Suprapubic skin (tissue), 4 donors: Measurements from ENCODE around the gene CTU2. TPM values are rescaled to one million over a fixed set of nuclear protein-coding genes. Genes with fewer than 3 reads are reported as not detected.

Experiments
- DNase-seq, 2 donors: peaks; one replicate each; pipeline ENCODE4 v3.0.0-alpha.2; 2019; ENCODE audit warnings: low spot score in 2 of 2
- H3K27ac ChIP-seq: fragments of 200-600 bp; sonication (generic); one replicate; pipeline ENCODE4 v1.5.1; 2019
- H3K27me3 ChIP-seq: fragments of 200-600 bp; sonication (generic); one replicate; pipeline ENCODE4 v1.5.1; 2019
- H3K36me3 ChIP-seq: fragments of 200-600 bp; sonication (generic); one replicate; pipeline ENCODE4 v1.5.1; 2019
- H3K4me1 ChIP-seq: fragments of 200-600 bp; sonication (generic); one replicate; pipeline ENCODE4 v1.5.1; 2019
- H3K4me3 ChIP-seq: fragments of 200-600 bp; sonication (generic); one replicate; pipeline ENCODE4 v1.5.1; 2019; ENCODE audit warnings: mild to moderate bottlenecking
- H3K9me3 ChIP-seq: fragments of 200-600 bp; sonication (generic); one replicate; pipeline ENCODE4 v1.5.1; 2019
- EP300 ChIP-seq: sonication (generic); formaldehyde crosslinking; IDR thresholded peaks from one replicate; pipeline ENCODE4 v1.6.1; 2017; ENCODE audit warnings: antibody characterized with exemption
- POLR2A ChIP-seq, 2 donors: fragments of 450-650 bp; IDR thresholded peaks; one replicate each; pipeline ENCODE4 v1.6.1; 2017; ENCODE audit warnings: antibody characterized with exemption in 2 of 2, mild to moderate bottlenecking in 2 of 2, moderate library complexity in 2 of 2
- POLR2AphosphoS5 ChIP-seq, 3 donors: sonication (generic); formaldehyde crosslinking; IDR thresholded peaks; one replicate each; pipeline ENCODE4 v1.6.1; 2017; ENCODE audit warnings: antibody characterized with exemption in 3 of 3
- WGBS: methylation state at CpG from one replicate; pipeline ENCODE4 v1.1.5; 2018; 5-methylcytosine and 5-hydroxymethylcytosine counted together
- total RNA-seq, 4 donors: library from RNA; depleted of rRNA; stranded (reverse); fragments of >200 nt; gene quantifications; one replicate each; pipeline ENCODE4 v1.1.0, GENCODE V29; 2016
- TF ChIP-seq, protein P1 (sequence below), 2 donors: fragments of 200-600 bp in 1 of 2; fragments of 450-650 bp in 1 of 2; sonication (generic) in 1 of 2; IDR thresholded peaks; one replicate each; pipeline ENCODE4 v1.5.1; 2016 to 2019; ENCODE audit warnings: antibody characterized with exemption in 2 of 2, mild to moderate bottlenecking in 1 of 2, moderate library complexity in 1 of 2

Gene CTU2
- total RNA-seq, 4 donors from 2014 or later = 7.8 to 17.8 (median 10.9) TPM

DNA sequence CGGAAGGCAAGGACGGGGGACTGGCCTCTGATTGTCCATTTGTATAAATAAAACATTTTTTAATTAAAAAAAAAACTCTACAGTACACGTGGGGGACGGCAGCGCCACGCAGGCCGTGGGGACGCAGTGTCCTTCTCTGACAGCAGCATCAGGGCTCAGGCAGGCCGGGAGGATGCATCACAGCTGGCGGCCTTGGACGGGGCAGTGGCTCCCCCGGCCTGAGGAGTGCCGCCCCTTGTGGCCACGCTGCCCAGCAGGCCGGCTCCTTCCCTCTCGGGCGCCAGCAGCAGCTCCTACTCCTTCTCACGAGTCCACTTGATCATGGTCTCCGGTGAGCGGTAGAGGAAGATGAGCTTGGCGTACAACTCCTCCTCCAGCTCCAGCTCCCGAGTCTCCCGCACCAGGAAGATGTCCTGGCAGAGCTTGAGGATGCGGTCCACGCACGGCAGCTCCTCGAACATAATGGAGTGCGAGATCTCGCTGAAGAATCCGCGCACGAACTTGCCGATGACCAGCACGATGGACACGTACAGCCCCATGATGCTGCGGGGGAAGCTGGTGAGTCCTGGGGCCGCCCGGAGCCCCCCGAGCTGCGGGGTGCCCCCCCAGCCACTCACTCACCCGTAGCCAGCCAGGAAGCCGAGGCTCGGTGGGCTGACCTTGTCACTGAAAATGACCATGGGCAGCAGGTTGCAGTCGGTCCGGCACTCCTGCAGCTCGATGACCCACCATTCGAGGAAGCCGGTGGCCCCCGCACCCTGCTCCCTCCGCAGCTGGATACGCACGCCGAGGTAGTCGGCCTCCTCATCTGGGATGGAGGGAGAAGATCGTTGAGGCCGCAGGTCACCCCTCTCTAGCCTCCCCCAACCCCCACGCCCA, 9.2 kb downstream of the CTU2 start:
- no peak for TF ChIP-seq POLR2AphosphoS5 (IDR thresholded peaks at IDR 0.05)
- TF ChIP-seq, protein P1, sequence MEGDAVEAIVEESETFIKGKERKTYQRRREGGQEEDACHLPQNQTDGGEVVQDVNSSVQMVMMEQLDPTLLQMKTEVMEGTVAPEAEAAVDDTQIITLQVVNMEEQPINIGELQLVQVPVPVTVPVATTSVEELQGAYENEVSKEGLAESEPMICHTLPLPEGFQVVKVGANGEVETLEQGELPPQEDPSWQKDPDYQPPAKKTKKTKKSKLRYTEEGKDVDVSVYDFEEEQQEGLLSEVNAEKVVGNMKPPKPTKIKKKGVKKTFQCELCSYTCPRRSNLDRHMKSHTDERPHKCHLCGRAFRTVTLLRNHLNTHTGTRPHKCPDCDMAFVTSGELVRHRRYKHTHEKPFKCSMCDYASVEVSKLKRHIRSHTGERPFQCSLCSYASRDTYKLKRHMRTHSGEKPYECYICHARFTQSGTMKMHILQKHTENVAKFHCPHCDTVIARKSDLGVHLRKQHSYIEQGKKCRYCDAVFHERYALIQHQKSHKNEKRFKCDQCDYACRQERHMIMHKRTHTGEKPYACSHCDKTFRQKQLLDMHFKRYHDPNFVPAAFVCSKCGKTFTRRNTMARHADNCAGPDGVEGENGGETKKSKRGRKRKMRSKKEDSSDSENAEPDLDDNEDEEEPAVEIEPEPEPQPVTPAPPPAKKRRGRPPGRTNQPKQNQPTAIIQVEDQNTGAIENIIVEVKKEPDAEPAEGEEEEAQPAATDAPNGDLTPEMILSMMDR (IDR thresholded peaks at IDR 0.05) = no peak
- no peak for TF ChIP-seq EP300
- no peak for TF ChIP-seq POLR2A (IDR thresholded peaks at IDR 0.05)
- Histone ChIP-seq H3K36me3 (peaks cover 74% of the 10 kb centered on the region), H3K4me3 (no peak overlapping the region), H3K4me1 (no peaks in the 10 kb centered on the region), H3K9me3 (no peaks in the 10 kb centered on the region), H3K27ac (no peak overlapping the region), H3K27me3 (no peaks in the 10 kb centered on the region)
- WGBS = 94% methylated on average over 44 of the region's 57 CpGs
- no peak for DNase-seq

DNA sequence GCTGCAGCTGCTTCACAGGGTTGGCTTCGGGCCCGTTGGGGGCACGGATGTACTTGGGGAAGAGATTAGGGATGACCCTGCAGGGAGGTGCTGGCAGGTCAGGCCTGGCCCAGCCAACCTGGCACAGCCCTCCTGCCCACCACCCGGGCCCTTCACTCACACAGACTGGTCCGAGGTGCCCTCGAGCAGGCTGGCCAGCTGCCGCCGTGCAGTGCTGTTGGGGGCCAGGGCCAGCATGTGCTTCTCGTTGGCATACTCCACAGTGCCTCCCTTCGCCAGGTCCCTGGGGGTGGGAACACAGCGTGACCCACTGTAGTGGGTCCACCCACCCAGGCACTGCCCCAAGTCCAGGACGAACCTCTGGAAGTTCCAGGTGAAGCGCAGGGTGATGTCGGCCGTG, 9.9 kb downstream of the CTU2 start:
- Histone ChIP-seq H3K36me3 (peaks cover 81% of the 10 kb centered on the region), H3K4me3 (no peak overlapping the region)
- TF ChIP-seq POLR2AphosphoS5 (IDR thresholded peaks at IDR 0.05) (no peak), EP300 (no peak), POLR2A (IDR thresholded peaks at IDR 0.05) (no peak)
- TF ChIP-seq, protein P1 (IDR thresholded peaks at IDR 0.05) = no peak

DNA sequence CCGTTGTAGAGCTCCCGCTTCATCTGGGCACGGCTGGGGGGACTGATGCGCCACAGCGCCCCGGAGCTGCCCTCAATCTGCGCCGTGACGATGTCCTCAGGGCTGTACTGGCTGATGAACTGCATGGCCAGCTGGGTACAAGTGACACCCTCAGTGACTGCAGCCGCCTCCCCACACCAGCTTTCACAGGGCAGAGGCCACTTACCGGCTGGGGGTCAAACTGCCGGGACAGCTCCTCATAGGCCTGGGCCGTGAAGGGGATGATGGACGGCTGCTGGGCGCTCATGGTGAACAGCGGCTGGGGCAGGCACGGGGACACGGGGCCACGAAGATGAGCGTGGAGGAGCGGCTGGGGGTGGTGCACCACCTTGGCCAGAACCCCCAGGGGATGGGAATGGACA, 10.3 kb downstream of the CTU2 start:
- no peaks in the 10 kb centered on the region for H3K4me1 ChIP-seq
- H3K27me3 ChIP-seq = no peaks in the 10 kb centered on the region
- WGBS = 94% methylated on average over 7 of the region's 21 CpGs
- no peak for DNase-seq
- TF ChIP-seq POLR2A (IDR thresholded peaks at IDR 0.05) (no peak), POLR2AphosphoS5 (IDR thresholded peaks at IDR 0.05) (no peak), EP300 (no peak)
- TF ChIP-seq, protein P1 (IDR thresholded peaks at IDR 0.05) = no peak
- H3K9me3 ChIP-seq = no peaks in the 10 kb centered on the region
- peaks cover 85% of the 10 kb centered on the region for H3K36me3 ChIP-seq
- H3K4me3 ChIP-seq = no peak overlapping the region
- H3K27ac ChIP-seq = no peak overlapping the region

More for the DNA sequence above, 9.9 kb downstream of the CTU2 start:
- Histone ChIP-seq H3K27ac (no peak overlapping the region), H3K9me3 (no peaks in the 10 kb centered on the region), H3K27me3 (no peaks in the 10 kb centered on the region), H3K4me1 (no peaks in the 10 kb centered on the region)
- WGBS = 96% methylated on average over 7 of the region's 15 CpGs
- DNase-seq = no peak

- H3K4me1 ChIP-seq = no peaks in the 10 kb centered on the region
- no peak for DNase-seq
- 89% methylated on average over 5 of the region's 11 CpGs for WGBS
- H3K27ac ChIP-seq = no peak overlapping the region
- TF ChIP-seq, protein P1 (IDR thresholded peaks at IDR 0.05) = no peak
- no peak for TF ChIP-seq POLR2A (IDR thresholded peaks at IDR 0.05)
- no peak for TF ChIP-seq EP300
- no peak for TF ChIP-seq POLR2AphosphoS5 (IDR thresholded peaks at IDR 0.05)
- H3K27me3 ChIP-seq = no peaks in the 10 kb centered on the region
- no peak overlapping the region for H3K4me3 ChIP-seq
- H3K9me3 ChIP-seq = no peaks in the 10 kb centered on the region
- H3K36me3 ChIP-seq = peaks cover 100% of the 10 kb centered on the region
Observed at GRCh38 chr16:88718178-88718577, 11.9 kb downstream of the CTU2 start.

- Histone ChIP-seq H3K27ac (no peak overlapping the region), H3K4me1 (no peaks in the 10 kb centered on the region), H3K36me3 (peaks cover 98% of the 10 kb centered on the region), H3K9me3 (no peaks in the 10 kb centered on the region), H3K27me3 (no peaks in the 10 kb centered on the region), H3K4me3 (no peak overlapping the region)
- TF ChIP-seq POLR2A (IDR thresholded peaks at IDR 0.05) (no peak), POLR2AphosphoS5 (IDR thresholded peaks at IDR 0.05) (no peak), EP300 (no peak)
- TF ChIP-seq, protein P1 (IDR thresholded peaks at IDR 0.05) = no peak
- WGBS = 93% methylated on average over 26 of the region's 29 CpGs
- DNase-seq = no peak
Observed at GRCh38 chr16:88719267-88719932, 13.1 kb downstream of the CTU2 start.
